Measurements from ENCODE around the gene KRT33A. TPM values are rescaled to one million over a fixed set of nuclear protein-coding genes. Genes with fewer than 3 reads are reported as not detected.

The KRT33A gene
- total and polyA plus RNA-seq, 2 of the 8 experiments (the other 6 are each of a cell fraction or from before 2014, with no cell fraction given) = not detected

DNA sequence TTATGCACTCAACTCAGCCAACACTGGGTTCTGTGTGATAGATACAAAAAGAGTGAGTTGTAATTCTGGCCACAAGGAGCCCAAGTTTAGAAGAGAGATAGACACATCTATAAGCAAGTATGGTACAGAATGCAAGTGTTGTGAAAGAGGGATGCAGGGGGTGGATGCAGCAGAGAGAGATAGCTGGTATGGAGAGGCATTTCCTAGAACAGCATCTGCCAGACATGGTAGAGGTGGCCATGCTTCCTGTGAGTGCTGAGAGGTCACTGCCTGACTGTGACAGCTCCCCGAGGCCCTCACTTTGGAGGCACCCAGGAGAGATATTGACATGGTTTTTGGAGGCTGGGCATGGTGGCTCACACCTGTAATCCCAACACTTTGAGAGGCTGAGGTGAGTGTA, 39.5 kb downstream of the KRT33A start (continued):
- TF ChIP-seq CTCF (IDR thresholded peaks at IDR 0.05; ENCODE audit: control extremely low read depth in 1 of 3, insufficient read depth in 1 of 3, low read depth in 1 of 3, low read length in 3 of 3) = no peak
- TF ChIP-seq ASH2L (IDR thresholded peaks at IDR 0.05; ENCODE audit: low read length) = no peak
- no peak for TF ChIP-seq JUND (IDR thresholded peaks at IDR 0.05; ENCODE audit: low read length)
- TF ChIP-seq, protein P1, sequence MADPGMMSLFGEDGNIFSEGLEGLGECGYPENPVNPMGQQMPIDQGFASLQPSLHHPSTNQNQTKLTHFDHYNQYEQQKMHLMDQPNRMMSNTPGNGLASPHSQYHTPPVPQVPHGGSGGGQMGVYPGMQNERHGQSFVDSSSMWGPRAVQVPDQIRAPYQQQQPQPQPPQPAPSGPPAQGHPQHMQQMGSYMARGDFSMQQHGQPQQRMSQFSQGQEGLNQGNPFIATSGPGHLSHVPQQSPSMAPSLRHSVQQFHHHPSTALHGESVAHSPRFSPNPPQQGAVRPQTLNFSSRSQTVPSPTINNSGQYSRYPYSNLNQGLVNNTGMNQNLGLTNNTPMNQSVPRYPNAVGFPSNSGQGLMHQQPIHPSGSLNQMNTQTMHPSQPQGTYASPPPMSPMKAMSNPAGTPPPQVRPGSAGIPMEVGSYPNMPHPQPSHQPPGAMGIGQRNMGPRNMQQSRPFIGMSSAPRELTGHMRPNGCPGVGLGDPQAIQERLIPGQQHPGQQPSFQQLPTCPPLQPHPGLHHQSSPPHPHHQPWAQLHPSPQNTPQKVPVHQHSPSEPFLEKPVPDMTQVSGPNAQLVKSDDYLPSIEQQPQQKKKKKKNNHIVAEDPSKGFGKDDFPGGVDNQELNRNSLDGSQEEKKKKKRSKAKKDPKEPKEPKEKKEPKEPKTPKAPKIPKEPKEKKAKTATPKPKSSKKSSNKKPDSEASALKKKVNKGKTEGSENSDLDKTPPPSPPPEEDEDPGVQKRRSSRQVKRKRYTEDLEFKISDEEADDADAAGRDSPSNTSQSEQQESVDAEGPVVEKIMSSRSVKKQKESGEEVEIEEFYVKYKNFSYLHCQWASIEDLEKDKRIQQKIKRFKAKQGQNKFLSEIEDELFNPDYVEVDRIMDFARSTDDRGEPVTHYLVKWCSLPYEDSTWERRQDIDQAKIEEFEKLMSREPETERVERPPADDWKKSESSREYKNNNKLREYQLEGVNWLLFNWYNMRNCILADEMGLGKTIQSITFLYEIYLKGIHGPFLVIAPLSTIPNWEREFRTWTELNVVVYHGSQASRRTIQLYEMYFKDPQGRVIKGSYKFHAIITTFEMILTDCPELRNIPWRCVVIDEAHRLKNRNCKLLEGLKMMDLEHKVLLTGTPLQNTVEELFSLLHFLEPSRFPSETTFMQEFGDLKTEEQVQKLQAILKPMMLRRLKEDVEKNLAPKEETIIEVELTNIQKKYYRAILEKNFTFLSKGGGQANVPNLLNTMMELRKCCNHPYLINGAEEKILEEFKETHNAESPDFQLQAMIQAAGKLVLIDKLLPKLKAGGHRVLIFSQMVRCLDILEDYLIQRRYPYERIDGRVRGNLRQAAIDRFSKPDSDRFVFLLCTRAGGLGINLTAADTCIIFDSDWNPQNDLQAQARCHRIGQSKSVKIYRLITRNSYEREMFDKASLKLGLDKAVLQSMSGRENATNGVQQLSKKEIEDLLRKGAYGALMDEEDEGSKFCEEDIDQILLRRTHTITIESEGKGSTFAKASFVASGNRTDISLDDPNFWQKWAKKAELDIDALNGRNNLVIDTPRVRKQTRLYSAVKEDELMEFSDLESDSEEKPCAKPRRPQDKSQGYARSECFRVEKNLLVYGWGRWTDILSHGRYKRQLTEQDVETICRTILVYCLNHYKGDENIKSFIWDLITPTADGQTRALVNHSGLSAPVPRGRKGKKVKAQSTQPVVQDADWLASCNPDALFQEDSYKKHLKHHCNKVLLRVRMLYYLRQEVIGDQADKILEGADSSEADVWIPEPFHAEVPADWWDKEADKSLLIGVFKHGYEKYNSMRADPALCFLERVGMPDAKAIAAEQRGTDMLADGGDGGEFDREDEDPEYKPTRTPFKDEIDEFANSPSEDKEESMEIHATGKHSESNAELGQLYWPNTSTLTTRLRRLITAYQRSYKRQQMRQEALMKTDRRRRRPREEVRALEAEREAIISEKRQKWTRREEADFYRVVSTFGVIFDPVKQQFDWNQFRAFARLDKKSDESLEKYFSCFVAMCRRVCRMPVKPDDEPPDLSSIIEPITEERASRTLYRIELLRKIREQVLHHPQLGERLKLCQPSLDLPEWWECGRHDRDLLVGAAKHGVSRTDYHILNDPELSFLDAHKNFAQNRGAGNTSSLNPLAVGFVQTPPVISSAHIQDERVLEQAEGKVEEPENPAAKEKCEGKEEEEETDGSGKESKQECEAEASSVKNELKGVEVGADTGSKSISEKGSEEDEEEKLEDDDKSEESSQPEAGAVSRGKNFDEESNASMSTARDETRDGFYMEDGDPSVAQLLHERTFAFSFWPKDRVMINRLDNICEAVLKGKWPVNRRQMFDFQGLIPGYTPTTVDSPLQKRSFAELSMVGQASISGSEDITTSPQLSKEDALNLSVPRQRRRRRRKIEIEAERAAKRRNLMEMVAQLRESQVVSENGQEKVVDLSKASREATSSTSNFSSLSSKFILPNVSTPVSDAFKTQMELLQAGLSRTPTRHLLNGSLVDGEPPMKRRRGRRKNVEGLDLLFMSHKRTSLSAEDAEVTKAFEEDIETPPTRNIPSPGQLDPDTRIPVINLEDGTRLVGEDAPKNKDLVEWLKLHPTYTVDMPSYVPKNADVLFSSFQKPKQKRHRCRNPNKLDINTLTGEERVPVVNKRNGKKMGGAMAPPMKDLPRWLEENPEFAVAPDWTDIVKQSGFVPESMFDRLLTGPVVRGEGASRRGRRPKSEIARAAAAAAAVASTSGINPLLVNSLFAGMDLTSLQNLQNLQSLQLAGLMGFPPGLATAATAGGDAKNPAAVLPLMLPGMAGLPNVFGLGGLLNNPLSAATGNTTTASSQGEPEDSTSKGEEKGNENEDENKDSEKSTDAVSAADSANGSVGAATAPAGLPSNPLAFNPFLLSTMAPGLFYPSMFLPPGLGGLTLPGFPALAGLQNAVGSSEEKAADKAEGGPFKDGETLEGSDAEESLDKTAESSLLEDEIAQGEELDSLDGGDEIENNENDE (IDR thresholded peaks at IDR 0.05; ENCODE audit: insufficient replicate concordance, low read length) = no peak
- TF ChIP-seq, protein P2, sequence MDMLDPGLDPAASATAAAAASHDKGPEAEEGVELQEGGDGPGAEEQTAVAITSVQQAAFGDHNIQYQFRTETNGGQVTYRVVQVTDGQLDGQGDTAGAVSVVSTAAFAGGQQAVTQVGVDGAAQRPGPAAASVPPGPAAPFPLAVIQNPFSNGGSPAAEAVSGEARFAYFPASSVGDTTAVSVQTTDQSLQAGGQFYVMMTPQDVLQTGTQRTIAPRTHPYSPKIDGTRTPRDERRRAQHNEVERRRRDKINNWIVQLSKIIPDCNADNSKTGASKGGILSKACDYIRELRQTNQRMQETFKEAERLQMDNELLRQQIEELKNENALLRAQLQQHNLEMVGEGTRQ (IDR thresholded peaks at IDR 0.05; ENCODE audit: low read length) = no peak
- no peak for TF ChIP-seq CHD2 (IDR thresholded peaks at IDR 0.05; ENCODE audit: low read length)
- no peak for TF ChIP-seq BRCA1 (IDR thresholded peaks at IDR 0.05; ENCODE audit: low read depth, low read length)
- no peak for TF ChIP-seq TCF12 (IDR thresholded peaks at IDR 0.05; ENCODE audit: low read depth, low read length)

Data from H1 (cell line).